GM12891 (cell line): ENCODE results near the gene REXO5.

Source experiments
- POLR2A ChIP-seq: IDR thresholded peaks from 2 replicates; pipeline ENCODE4 v1.6.1; 2011; ENCODE audit warnings: low read depth, low read length, control low read depth
- POLR2AphosphoS5 ChIP-seq: IDR thresholded peaks from 2 replicates; pipeline ENCODE4 v1.6.1; 2011; ENCODE audit warnings: low read depth, low read length, control low read depth

- TF ChIP-seq POLR2AphosphoS5 (no peak), POLR2A (no peak)
These were observed 15.4 kb downstream of the REXO5 start for GRCh38 chr16:20821682-20822081.
